Measurements from ENCODE around the gene KCNN3.
"Not testable (repeated sequence)": the region's sequence is repeated elsewhere in the genome, so short reads cannot be mapped to it uniquely, and the experiment has no call there.

The KCNN3 gene

DNA sequence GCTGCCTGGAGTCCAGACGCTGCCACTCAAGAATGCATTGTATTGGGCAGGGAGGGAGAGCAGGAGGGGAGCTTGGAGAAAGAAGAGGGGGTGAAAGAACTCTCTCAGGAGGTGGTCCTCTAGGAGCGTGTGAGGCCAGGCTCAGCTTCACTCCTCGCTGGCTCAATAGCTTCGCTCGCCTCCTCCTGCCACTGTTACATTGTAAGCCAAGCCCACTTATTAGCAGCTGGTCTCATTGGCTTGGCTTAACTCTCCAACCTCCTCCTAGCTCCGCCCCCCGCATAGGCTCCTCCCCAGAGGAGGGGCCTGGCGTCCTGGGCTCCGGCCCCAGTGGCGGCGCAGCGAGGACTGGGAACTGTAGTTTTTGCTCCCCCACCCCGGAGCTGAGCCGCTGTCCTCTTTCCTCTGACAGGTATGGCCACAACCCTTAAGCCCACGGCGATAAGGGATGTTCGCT lies at the start of gene KCNN3:
KCNN3 (minus strand) TSS at position 167 of the 457 bp plus-strand sequence. CDS start 317 bp downstream, outside the sequence.
- peak; percentile 85 to 93 (median 89) for DNase-seq

GRCh38 chr1:154913273-154913672 lies 43.2 kb upstream of the KCNN3 start:
- no peak for DNase-seq

DNA sequence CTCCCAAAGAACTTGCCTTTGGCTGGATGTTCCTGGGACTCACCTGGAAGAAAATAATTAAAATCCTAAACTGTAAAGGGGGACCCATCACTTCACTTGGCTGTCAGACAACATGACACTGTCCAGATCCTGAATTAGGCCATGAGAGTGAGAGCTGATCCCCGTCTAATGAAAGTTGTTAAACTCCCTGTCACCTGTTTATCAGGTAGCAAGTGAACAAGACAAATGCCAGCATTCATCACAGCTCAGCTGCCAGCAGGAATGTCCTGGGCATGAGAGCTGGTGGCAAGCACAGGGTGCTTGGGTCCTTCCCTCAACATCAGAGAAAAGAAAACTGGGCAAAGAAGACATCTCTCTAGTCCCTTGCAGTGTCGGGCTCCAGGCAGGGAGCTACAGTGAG lies 42.7 kb upstream of the KCNN3 start:
- no peak for DNase-seq

DNA sequence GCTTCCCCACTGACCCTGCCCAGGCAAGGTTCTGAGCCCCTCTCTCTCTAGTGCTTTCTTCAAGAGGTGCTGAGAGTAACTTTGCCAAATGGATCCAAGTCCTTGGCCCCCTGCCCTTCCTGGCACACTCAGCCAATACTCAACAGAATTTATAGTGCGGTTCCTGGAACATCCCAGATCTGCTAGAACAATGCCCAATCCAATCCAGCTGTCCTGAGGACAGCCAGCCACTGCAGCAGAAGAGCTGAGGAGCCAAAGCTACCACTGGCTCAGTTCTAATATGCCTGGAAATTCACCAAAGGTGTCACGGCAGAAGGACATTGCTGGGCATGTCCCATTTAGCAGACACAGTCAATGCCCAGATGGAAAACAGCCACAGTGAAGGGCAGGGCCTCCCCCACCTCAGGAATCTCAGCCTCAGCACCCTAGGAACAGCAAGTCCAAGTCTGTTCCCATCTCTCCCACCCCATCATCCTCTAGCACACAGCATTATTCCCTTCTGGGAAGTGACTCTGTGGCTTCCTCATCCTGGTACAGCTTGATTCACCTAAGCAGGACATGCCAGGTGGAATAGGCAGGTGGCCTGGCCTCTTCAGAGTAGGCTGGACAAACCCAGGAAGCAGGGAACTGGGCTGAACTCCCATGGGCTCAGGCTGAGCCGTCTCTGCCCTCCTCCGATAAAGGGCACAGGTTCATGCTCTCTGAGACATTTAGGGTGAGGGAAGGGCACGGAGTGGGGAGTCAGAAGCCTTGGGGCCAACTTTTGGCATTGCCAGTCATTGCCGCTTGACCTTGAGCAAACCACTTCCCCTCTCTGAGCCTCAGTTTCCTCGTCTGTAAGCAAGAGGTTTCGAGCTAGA lies 41.8 kb upstream of the KCNN3 start:
- no peak for DNase-seq

GRCh38 chr1:154910851-154911250 lies 40.8 kb upstream of the KCNN3 start:
- no peak for DNase-seq

DNA sequence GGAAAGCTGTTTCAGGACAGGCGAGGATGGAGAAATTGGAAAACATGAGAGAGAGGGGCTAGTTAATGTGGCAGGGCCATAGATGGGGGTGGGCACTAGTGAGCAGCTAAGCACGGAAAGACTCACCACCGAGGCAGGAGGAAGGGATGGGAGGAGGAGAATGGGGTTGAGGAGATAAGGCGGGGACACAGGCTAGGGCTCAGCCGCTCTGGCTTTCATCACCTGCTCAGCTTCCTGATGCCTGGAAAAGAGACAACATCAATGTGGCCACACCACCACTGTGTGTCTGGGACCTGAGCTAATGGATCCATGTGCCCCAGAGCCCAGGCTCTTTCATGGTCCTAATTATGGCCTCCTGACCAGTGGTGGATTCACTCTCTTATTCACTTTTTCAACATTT lies 38.9 kb upstream of the KCNN3 start:
- no peak for DNase-seq

GRCh38 chr1:154908129-154908528 lies 38.0 kb upstream of the KCNN3 start:
- DNase-seq: not testable (repeated sequence)

DNA sequence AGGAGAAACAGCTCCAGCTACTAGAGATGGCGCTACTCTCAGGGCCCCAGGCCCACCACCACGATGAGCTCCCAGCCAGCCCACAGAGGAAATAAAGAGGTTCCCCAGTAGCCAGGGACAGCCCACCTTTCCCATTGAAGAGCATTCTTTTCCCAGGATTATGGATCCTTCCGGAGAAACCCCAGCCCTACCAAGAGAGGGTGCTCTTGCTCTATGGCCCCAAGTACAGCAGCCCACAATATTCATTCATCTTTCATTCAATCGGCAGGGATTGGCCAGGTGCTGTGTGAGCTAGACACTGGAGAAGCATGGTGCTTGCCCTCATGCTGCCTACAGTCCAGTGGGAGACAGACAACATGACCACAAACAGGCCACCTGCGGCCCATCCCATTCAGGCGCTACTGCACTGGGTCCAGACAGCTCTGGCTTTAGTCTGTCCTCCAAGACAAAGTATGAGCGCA lies 36.6 kb upstream of the KCNN3 start:
- DNase-seq: peak in 1 of 3 donors; percentile 27

DNA sequence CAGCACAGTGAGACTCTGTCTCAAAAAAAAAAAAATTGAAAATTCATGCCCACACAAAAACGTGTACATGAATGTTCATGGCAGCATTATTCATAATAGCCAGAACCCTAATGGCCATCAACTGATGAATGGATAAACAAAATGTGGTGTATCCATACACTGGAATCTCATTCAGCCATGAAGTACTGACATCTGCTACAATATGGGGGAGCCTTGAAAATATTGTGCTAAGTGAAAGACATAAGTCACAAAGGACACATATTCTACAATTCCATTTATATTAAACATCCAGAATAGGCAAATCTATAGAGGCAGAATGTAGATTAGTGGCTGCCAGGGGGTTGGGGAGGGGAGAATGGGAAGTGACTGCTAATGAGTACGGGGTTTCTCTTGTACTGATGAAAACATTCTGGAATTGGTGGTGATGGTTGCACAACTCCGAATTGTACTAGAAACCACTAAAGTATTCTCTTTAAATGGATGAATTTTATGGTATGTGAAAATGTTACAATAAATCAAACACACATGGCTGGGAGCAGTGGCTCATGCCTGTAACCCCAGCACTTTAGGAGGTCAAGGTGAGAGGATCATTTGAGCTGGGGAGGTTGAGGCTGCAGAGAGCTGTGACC lies 33.0 kb upstream of the KCNN3 start:
- no peak for DNase-seq

GRCh38 chr1:154901591-154901990 lies 31.5 kb upstream of the KCNN3 start:
- DNase-seq: no peak

GRCh38 chr1:154899041-154899440 lies 29.0 kb upstream of the KCNN3 start:
- no peak for DNase-seq

GRCh38 chr1:154896771-154897286 lies 26.7 kb upstream of the KCNN3 start:
- DNase-seq: no peak

DNA sequence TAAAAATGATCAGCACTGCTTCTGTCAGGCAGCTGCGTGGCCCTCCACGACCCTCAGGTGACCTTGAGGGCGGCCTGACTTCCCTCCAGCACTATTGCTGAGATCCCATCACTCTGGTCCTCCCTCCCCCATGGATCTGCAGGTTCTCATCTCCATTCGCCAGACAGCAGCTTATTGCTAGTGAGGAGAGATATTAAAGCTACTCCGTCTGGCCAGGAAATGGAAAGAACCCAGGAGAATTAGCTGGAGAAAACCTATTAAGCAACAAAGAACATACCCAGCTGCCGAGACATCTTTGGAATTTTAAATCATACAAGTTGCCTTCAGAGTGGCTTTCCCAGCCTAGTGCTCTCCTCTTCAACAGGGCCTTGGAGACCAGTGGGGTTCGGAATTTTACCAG lies 25.7 kb upstream of the KCNN3 start:
- DNase-seq: no peak

GRCh38 chr1:154891452-154891851 lies 21.4 kb upstream of the KCNN3 start:
- DNase-seq: no peak

DNA sequence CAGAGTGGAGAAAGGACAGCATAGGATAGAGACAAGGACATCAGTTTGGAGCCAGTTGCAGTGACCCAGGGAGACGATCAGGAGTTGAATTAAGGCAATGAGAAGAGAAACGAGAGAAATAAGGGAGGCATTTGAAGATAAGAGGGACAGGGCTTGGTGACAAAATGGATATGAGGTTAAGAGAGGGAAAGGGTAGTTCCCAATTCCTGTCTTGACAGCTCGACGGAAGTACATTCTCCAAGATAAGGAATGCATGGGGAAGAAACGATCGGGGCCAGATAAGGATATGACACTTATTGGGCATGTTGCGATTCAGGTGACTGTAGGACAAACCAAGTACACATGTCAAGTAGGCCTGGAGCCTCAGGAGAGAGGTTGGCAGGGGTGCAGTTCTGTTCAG lies 18.7 kb upstream of the KCNN3 start:
- no peak for DNase-seq

- peak in 1 of 3 donors; percentile 26 for DNase-seq
Measured at GRCh38 chr1:154886281-154887015, 16.4 kb upstream of the KCNN3 start.

DNA sequence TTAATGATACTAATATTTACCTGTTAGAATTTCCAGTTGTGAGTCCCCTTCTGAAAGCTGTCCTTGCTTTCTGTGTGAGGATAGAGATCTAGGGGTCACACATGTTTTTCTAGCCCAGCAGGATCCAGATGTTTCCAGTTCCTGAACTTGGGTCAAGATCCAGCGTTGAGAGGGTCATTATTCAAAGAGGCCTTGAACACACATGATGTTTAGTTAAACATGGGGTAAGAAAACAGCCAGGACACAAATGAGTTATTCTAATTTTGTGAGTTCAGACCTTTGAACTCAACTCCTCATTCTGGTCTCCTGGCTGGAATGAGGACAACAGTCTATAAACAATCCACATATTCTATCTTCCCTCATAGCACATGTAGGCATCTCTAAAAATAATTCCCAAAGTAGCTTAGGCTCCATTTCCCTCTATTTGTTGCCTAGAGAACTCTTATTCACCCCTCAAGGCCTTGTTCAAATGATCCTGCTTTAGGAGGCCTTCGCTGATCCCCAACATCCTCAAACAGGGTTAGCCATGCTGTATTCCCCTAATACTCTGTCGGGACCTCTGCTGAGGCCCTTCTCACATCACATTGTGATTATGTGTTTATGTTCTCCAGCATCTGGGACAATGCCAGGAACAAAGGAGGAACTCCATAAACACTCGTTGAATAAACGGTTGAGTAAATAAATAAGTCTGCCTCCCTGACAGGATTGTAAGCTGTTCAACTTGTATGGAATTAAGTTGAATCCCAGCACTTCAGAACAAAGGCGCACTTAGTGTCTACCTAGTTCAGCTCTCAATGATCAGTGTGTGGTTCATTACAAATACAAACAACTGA lies 15.0 kb upstream of the KCNN3 start:
- no peak for DNase-seq

- no peak for DNase-seq
Measured at GRCh38 chr1:154883919-154884868, 14.1 kb upstream of the KCNN3 start.

- no peak for DNase-seq
Measured at GRCh38 chr1:154881820-154882535, 11.9 kb upstream of the KCNN3 start.

- no peak for DNase-seq
Measured at GRCh38 chr1:154880671-154881070, 10.6 kb upstream of the KCNN3 start.
